Hepatocyte (in vitro differentiated cells): ENCODE measurements around the gene RAPGEF5.

Experiments used
- EZH2phosphoT487 ChIP-seq: fragments of 200-600 bp; sonication (generic); IDR thresholded peaks from one replicate; pipeline ENCODE4 v1.6.1; 2018; ENCODE audit warnings: antibody characterized with exemption, mild to moderate bottlenecking, low read depth, moderate library complexity; ENCODE audit not compliant: unreplicated experiment, severe bottlenecking
- TF ChIP-seq, protein P1 (sequence below): fragments of 200-600 bp; sonication (generic); IDR thresholded peaks from 2 replicates; pipeline ENCODE4 v1.5.1; 2016; ENCODE audit warnings: antibody characterized with exemption, mild to moderate bottlenecking; ENCODE audit not compliant: poor library complexity

DNA sequence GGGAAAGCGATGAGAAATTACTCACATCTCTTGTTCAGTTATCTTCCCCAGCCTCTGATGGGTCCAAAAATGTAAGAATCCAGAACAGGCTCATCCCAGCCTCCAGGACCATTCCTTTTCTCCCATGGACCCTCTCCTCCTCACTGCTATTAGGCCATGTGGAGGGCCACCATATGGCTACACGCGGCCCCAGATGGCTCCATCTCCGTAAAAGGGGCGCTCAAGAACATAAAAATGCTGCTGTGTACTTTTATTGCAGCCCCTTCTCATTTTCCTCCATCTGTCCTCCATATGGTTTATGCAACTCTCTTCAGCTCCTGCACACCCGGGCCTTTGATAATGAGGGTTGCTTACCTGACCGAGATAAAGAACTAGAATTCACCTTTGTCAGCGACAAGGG, 166.2 kb downstream of the RAPGEF5 start:
- no peak for TF ChIP-seq EZH2phosphoT487
- TF ChIP-seq, protein P1, sequence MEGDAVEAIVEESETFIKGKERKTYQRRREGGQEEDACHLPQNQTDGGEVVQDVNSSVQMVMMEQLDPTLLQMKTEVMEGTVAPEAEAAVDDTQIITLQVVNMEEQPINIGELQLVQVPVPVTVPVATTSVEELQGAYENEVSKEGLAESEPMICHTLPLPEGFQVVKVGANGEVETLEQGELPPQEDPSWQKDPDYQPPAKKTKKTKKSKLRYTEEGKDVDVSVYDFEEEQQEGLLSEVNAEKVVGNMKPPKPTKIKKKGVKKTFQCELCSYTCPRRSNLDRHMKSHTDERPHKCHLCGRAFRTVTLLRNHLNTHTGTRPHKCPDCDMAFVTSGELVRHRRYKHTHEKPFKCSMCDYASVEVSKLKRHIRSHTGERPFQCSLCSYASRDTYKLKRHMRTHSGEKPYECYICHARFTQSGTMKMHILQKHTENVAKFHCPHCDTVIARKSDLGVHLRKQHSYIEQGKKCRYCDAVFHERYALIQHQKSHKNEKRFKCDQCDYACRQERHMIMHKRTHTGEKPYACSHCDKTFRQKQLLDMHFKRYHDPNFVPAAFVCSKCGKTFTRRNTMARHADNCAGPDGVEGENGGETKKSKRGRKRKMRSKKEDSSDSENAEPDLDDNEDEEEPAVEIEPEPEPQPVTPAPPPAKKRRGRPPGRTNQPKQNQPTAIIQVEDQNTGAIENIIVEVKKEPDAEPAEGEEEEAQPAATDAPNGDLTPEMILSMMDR: no peak
